K562 (cell line): Measurements from ENCODE around the gene FARP1. TPM values are rescaled to one million over a fixed set of nuclear protein-coding genes. Genes with fewer than 3 reads are reported as not detected.

Source experiments
- ARID2 ChIP-seq: fragments of 450-650 bp; IDR thresholded peaks from 2 replicates; pipeline ENCODE4 v1.6.1; 2017; ENCODE audit warnings: antibody characterized with exemption, mild to moderate bottlenecking
- GATAD2A ChIP-seq: fragments of 450-650 bp; IDR thresholded peaks from 2 replicates; pipeline ENCODE4 v1.6.1; 2017
- HNRNPH1 ChIP-seq: fragments of 200-400 bp; formaldehyde crosslinking; optimal IDR thresholded peaks from 2 replicates; pipeline ENCODE3; 2017; ENCODE audit warnings: low read depth, mild to moderate bottlenecking, low read length, moderate library complexity
- NR4A1 ChIP-seq, 2 experiments: fragments of 250-450 bp in 1 of 2; fragments of 450-650 bp in 1 of 2; sonication (Bioruptor Pico) in 1 of 2; IDR thresholded peaks; 2 replicates each; pipeline versions ENCODE4 v1.4.0 to v1.6.1; 2016 to 2020; ENCODE audit warnings: mild to moderate bottlenecking in 2 of 2, missing compliant biosample characterization in 1 of 2, missing genetic modification characterization in 1 of 2, moderate library complexity in 1 of 2
- RB1 ChIP-seq: fragments of 450-650 bp; IDR thresholded peaks from 2 replicates; pipeline ENCODE4 v1.6.1; 2017; ENCODE audit warnings: low read depth, mild to moderate bottlenecking
- RBFOX2 ChIP-seq: fragments of 200-400 bp; formaldehyde crosslinking; IDR thresholded peaks from 2 replicates; pipeline ENCODE4 v1.6.1; 2017; ENCODE audit warnings: low read depth, mild to moderate bottlenecking, low read length, moderate library complexity
- RBM17 ChIP-seq: fragments of 200-400 bp; formaldehyde crosslinking; IDR thresholded peaks from 2 replicates; pipeline ENCODE4 v1.6.1; 2017; ENCODE audit warnings: low read depth, mild to moderate bottlenecking, low read length, borderline replicate concordance
- RBM34 ChIP-seq: fragments of 200-400 bp; formaldehyde crosslinking; IDR thresholded peaks from 2 replicates; pipeline ENCODE4 v1.6.1; 2018; ENCODE audit warnings: low read length, borderline replicate concordance; ENCODE audit not compliant: insufficient read depth
- ZMIZ1 ChIP-seq, 2 experiments: fragments of 150-350 bp in 1 of 2; IDR thresholded peaks; 2 replicates each; pipeline ENCODE4 v1.6.1; 2012 to 2016; ENCODE audit warnings: low read depth in 2 of 2, low read length in 2 of 2, mild to moderate bottlenecking in 1 of 2, moderate library complexity in 1 of 2
- ZNF766 ChIP-seq: fragments of 200-800 bp; sonication (Bioruptor generic); conservative IDR thresholded peaks from 2 replicates; pipeline ENCODE4 v1.6.1; 2016; ENCODE audit warnings: missing genetic modification characterization, missing compliant biosample characterization
- polyA plus RNA-seq, 8 experiments: library from polyadenylated mRNA; depleted of rRNA in 4 of 8; stranded (reverse) in 5 of 8; unstranded in 3 of 8; fragments of >200 nt; fragmentation: Nextera tagmentation in 2 of 8; fragmentation: Illumina TruSeq in 1 of 8; extraction: Ambion mirVana in 2 of 8; extraction: Trizol in 1 of 8; gene quantifications; 2 replicates each; pipeline versions ENCODE4 v1.2.1 to v1.2.3, GENCODE V29; 2011 to 2014; ENCODE audit warnings: inconsistent platforms in 1 of 8, missing spikeins in 1 of 8
- total RNA-seq, 7 experiments: library from RNA; depleted of rRNA in 6 of 7; stranded (reverse); fragments of >200 nt in 6 of 7; fragmentation: Illumina TruSeq in 2 of 7; extraction: Trizol in 2 of 7; gene quantifications; 2 replicates each; pipeline versions ENCODE4 v1.2.1 to v1.2.3, GENCODE V29; 2011 to 2021; ENCODE audit warnings: low replicate concordance in 1 of 7
- TF ChIP-seq, protein P1 (sequence below): sonication (generic); formaldehyde crosslinking; IDR thresholded peaks from 2 replicates; pipeline ENCODE4 v1.8.0; 2022; ENCODE audit warnings: mild to moderate bottlenecking, missing genetic modification reagents

FARP1 gene
- total and polyA plus RNA-seq, 9 of the 15 experiments (the other 6 are each of a cell fraction or from before 2014, with no cell fraction given) = 0.03 to 0.29 (median 0.05) TPM; not detected in 3

DNA sequence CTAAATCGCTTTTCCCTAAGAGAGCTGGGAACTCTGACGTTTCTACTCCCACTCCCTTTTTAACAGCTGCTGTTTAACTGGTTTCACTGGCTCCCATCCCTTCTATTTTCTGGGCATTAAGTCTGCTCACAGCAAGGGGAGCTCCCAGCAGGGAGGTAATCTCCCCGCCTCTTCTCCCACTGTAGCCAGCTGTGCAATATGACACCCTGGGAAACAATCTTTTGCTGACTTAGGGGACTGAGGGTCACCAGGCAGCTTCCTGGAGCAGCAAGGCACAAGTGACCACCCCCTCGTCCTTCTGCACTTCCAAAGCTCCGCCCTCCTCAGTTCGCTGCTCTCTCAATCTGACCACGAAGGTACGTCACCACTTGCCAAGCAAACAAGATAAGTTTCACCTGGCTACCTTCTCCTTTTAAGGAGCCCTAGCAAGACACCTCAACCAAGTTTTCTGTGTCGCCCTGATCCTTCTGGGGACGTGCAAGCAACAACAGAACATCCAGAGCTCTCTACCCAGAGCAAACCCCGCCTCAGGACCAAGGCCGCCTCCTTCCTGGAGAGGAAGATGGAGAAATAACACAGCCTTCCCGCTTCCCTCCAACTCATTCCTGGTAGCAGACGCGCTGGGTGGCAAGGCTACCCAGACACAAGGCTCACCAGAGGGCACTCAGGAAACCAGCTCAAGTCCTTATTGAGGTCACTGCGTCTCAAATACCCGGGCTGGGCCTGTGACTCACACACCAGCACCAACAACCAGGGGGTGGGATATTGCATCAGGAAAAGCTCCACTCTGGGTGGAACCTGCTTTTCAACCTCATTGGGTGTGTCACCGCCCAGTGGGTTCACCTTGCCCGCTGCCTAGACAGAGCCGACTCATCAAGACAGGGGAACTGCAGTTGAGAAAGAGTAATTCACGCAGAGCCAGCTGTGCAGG, 341.7 kb downstream of the FARP1 start (continued):
- TF ChIP-seq RBM17 (no peak), ZMIZ1 (IDR thresholded peaks at IDR 0.05; ENCODE audit: low read depth in 2 of 2, low read length in 2 of 2) (0 out of 4 replicates have a peak, but pooled peaks of 1 of the 2 experiments have one; percentile 14), ZNF766 (CRISPR knock-in tag) (no peak), GATAD2A (no peak), ARID2 (no peak), RBFOX2 (peak; percentile 28; the same call in 1 of the 2 replicates), RB1 (0 out of 2 replicates have a peak, but pooled peaks have one; percentile 5), RBM34 (no peak), NR4A1 (CRISPR knock-in tag; IDR thresholded peaks at IDR 0.05) (no peak), NR4A1 (tag; IDR thresholded peaks at IDR 0.05) (no peak), HNRNPH1 (no peak)
- TF ChIP-seq, protein P1, sequence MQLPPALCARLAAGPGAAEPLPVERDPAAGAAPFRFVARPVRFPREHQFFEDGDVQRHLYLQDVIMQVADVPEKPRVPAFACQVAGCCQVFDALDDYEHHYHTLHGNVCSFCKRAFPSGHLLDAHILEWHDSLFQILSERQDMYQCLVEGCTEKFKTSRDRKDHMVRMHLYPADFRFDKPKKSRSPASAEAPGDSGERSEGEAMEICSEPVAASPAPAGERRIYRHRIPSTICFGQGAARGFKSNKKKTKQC (CRISPR knock-in tag) = no peak
